ENCODE measurements around the gene TLX2. TPM values are rescaled to one million over a fixed set of nuclear protein-coding genes. Genes with fewer than 3 reads are reported as not detected.

The TLX2 gene
- total and polyA plus RNA-seq, 2 of the 8 experiments (the other 6 are each of a cell fraction or from before 2014, with no cell fraction given) = 0.06 to 0.17 TPM

DNA sequence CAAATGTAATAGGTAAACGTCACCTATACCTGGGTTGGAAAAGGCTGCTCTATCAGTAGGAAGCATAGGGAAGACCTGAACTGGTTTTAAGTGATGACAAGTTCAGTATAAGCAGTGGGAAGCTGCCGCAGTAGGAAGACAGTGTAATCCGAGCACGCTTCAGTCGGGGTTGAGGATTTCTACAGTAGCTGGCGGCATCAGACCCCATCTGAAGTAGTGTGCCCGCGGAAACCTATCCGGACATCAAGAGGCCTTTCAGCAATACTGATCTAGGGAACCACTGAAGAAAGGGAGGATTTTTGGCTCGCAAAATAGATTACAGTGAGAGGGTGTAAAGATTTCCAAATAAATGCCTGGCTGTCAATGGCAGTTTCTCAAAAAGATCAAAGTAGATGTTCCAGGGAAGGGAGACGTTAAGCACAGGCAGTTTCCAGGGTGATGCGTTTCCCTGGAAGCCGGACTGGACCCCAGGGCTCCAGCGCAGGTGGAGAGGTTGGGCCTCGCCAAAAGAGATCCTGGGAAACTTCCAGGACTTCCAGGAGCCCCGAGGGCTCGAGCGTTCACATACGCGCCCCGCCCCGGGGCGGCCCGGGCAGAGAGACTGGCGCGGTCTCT is 34.1 kb downstream of the TLX2 start:
- Histone ChIP-seq H2AFZ (ENCODE audit: low read length) (peak overlapping the region; percentile 36; the same call in 1 of the 2 replicates), H3K79me2 (ENCODE audit: control insufficient read depth in 1 of 2, insufficient read depth in 2 of 2, low read length in 2 of 2) (no peaks in the 10 kb centered on the region), H3K4me1 (replicated peaks in 1 of 4; ENCODE audit: control insufficient read depth in 3 of 4, insufficient read depth in 4 of 4, low read length in 3 of 4) (peaks cover 5 to 17% (median 7%) of the 10 kb centered on the region in 4 experiments), H3K4ac (replicated peaks; ENCODE audit: insufficient read length, low read depth, low read length) (no peak overlapping the region), H4K20me1 (replicated peaks in 1 of 2; ENCODE audit: control insufficient read depth in 1 of 2, insufficient read depth in 2 of 2, low read length in 2 of 2) (peaks cover 3 to 5% of the 10 kb centered on the region in 2 experiments), H4K8ac (ENCODE audit: extremely low read depth, insufficient read depth, low read length) (peak overlapping the region; percentile 96), H3K56ac (replicated peaks; ENCODE audit: insufficient read length, low read depth, low read length) (no peak overlapping the region), H3K23ac (ENCODE audit: insufficient read length) (no peak overlapping the region), H3K9ac (replicated peaks in 1 of 4; ENCODE audit: extremely low read depth in 1 of 4, low read depth in 3 of 4, low read length in 3 of 4) (peak overlapping the region in 3 of 4 experiments; percentile 65 to 89 (median 74)), H4K5ac (ENCODE audit: insufficient read length, low read depth, low read length) (no peak overlapping the region), H3K4me3 (ENCODE audit: extremely low read depth in 1 of 4, insufficient read depth in 2 of 4, low read depth in 3 of 4, low read length in 4 of 4) (peak overlapping the region; percentile 62 to 90 (median 71)), H3K4me2 (ENCODE audit: insufficient read depth in 1 of 2, low read depth in 2 of 2, low read length in 2 of 2) (peak overlapping the region; percentile 77 to 84), H3K27me3 (replicated peaks in 1 of 4; ENCODE audit: control insufficient read depth in 3 of 4, extremely low read depth in 1 of 4, insufficient read depth in 3 of 4, low read length in 3 of 4) (peaks cover 4 to 59% (median 28%) of the 10 kb centered on the region in 4 experiments), H3K27ac (ENCODE audit: low read depth, low read length) (no peak overlapping the region), H2BK5ac (ENCODE audit: low read depth, low read length) (no peak overlapping the region), H3K23me2 (ENCODE audit: low read depth, low read length) (peaks cover 15% of the 10 kb centered on the region), H3K18ac (ENCODE audit: extremely low read depth, low read length) (no peak overlapping the region), H3K14ac (ENCODE audit: insufficient read length) (no peak overlapping the region), H3K79me1 (ENCODE audit: low read depth, low read length) (no peaks in the 10 kb centered on the region; the same call in 1 of the 2 replicates), H2BK20ac (ENCODE audit: low read length) (no peak overlapping the region), H2BK15ac (ENCODE audit: low read length) (no peak overlapping the region), H2BK12ac (ENCODE audit: low read depth, low read length) (no peak overlapping the region), H3K36me3 (ENCODE audit: control insufficient read depth in 2 of 4, insufficient read depth in 4 of 4, low read length in 3 of 4) (0 out of 8 replicates have a peak, but pooled peaks cover 0 to 3% (median 0%) of the 10 kb centered on the region in 4 experiments), H2BK120ac (replicated peaks; ENCODE audit: low read depth, low read length) (no peak overlapping the region), H2AK5ac (ENCODE audit: low read depth, low read length) (no peak overlapping the region), H4K91ac (replicated peaks; ENCODE audit: insufficient read length, low read length) (no peak overlapping the region), H3K9me3 (ENCODE audit: insufficient read depth in 2 of 2, low read depth in 1 of 2, low read length in 1 of 2) (no peaks in the 10 kb centered on the region)
- ChIA-PET CTCF (ENCODE audit: partially characterized antibody) (interaction anchor here (1.1 to 2.0 kb wide), 4 partner anchors 8 to 40 kb away, joined by 3 to 6 read pairs (median 4); no protein-coding TSS in a partner anchor), POLR2A (ENCODE audit: partially characterized antibody) (interaction anchor here (1.1 to 2.9 kb wide), 5 partner anchors 10 to 49 kb away, joined by 4 to 17 read pairs (median 8); partner anchors contain the start of genes AUP1, HTRA2 and LBX2)
- 8% methylated on average over 26 of the region's 26 CpGs; no CpG with 5 or more reads in 1 of the 2 experiments for WGBS, 2 experiments (ENCODE audit: extremely low coverage in 1 of 2, insufficient coverage in 1 of 2, insufficient read length in 1 of 2, insufficient replicate concordance in 2 of 2, low coverage in 1 of 2, low lambda C conversion rate in 2 of 2, missing lambda C conversion rate in 1 of 2)
- FAIRE-seq (no peak), DNase-seq (ENCODE audit: low read depth in 1 of 2, low spot score in 2 of 2) (no peak)
- TF ChIP-seq GTF2F1 (IDR thresholded peaks at IDR 0.05; ENCODE audit: borderline replicate concordance, low read depth, low read length) (no peak), RBBP5 (IDR thresholded peaks at IDR 0.05; ENCODE audit: borderline replicate concordance, low read depth, low read length) (peak; percentile 10; the same call in 1 of the 2 replicates), EZH2 (IDR thresholded peaks at IDR 0.05; ENCODE audit: low read depth, low read length, severe bottlenecking) (peak; percentile 55), SP1 (IDR thresholded peaks at IDR 0.05; ENCODE audit: low read depth, low read length) (0 out of 2 replicates have a peak, but pooled peaks have one; percentile 9), CTBP2 (IDR thresholded peaks at IDR 0.05; ENCODE audit: borderline replicate concordance, insufficient read depth, insufficient read length, low read length) (no peak)
- TF ChIP-seq, protein P1, sequence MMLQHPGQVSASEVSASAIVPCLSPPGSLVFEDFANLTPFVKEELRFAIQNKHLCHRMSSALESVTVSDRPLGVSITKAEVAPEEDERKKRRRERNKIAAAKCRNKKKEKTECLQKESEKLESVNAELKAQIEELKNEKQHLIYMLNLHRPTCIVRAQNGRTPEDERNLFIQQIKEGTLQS (IDR thresholded peaks at IDR 0.05; ENCODE audit: insufficient read depth, low read depth, low read length) = no peak

Data from H1 (cell line).